Stimulated activated CD4-positive, alpha-beta T cell treated with anti-CD3 and anti-CD28 coated beads, Interleukin-2, amount 100 ng/mL, for 24 hours (primary cell): ENCODE measurements around the gene UGT1A8.

Source experiments
- DNase-seq, 2 donors: peaks; one replicate each; pipeline ENCODE4 v3.0.0-alpha.2; 2020

Gene UGT1A8

GRCh38 chr2:233803292-233803911 is 186.0 kb downstream of the UGT1A8 start:
- DNase-seq, result peak in 1 of 2 donors; percentile 7

GRCh38 chr2:233803994-233804393 is 186.6 kb downstream of the UGT1A8 start:
- peak in 1 of 2 donors; percentile 6 for DNase-seq

- DNase-seq, result peak in 1 of 2 donors; percentile 11
Observed at GRCh38 chr2:233807215-233807865, 189.9 kb downstream of the UGT1A8 start.

- peak in 1 of 2 donors; percentile 7 for DNase-seq
Observed at GRCh38 chr2:233807966-233808935, 190.8 kb downstream of the UGT1A8 start.

GRCh38 chr2:233810385-233810784 is 193.0 kb downstream of the UGT1A8 start:
- DNase-seq, result no peak

GRCh38 chr2:233811087-233811486 is 193.7 kb downstream of the UGT1A8 start:
- DNase-seq, result no peak

- DNase-seq, result no peak
Observed at GRCh38 chr2:233811732-233812131, 194.3 kb downstream of the UGT1A8 start.

- DNase-seq, result no peak
Observed at GRCh38 chr2:233813236-233814055, 196.0 kb downstream of the UGT1A8 start.

GRCh38 chr2:233814056-233814835 is 196.8 kb downstream of the UGT1A8 start:
- DNase-seq, result no peak

GRCh38 chr2:233815861-233816260 is 198.4 kb downstream of the UGT1A8 start:
- DNase-seq, result no peak

- no peak for DNase-seq
Observed at GRCh38 chr2:233816334-233816733, 198.9 kb downstream of the UGT1A8 start.

GRCh38 chr2:233816771-233817170 is 199.3 kb downstream of the UGT1A8 start:
- DNase-seq, result no peak

- DNase-seq, result no peak
Observed at GRCh38 chr2:233817361-233817911, 200.0 kb downstream of the UGT1A8 start.

- DNase-seq, result no peak
Observed at GRCh38 chr2:233817995-233818638, 200.7 kb downstream of the UGT1A8 start.

- DNase-seq, result no peak
Observed at GRCh38 chr2:233818639-233819621, 201.5 kb downstream of the UGT1A8 start.

- DNase-seq, result no peak
Observed at GRCh38 chr2:233819884-233820773, 202.7 kb downstream of the UGT1A8 start.

GRCh38 chr2:233820774-233821105 is 203.3 kb downstream of the UGT1A8 start:
- no peak for DNase-seq

- DNase-seq, result no peak
Observed at GRCh38 chr2:233821196-233821595, 203.8 kb downstream of the UGT1A8 start.

GRCh38 chr2:233821709-233822100 is 204.3 kb downstream of the UGT1A8 start:
- no peak for DNase-seq
